Motor neuron (in vitro differentiated cells): ENCODE results near the gene STAMBP. TPM values are rescaled to one million over a fixed set of nuclear protein-coding genes. Genes with fewer than 3 reads are reported as not detected.
"Not testable (repeated sequence)": the region's sequence is repeated elsewhere in the genome, so short reads cannot be mapped to it uniquely, and the experiment has no call there.

Experiments used
- ATAC-seq, 8 experiments: fragments of 200-7000 bp; cut with Tn5 transposase; replicated peaks in 6 of 8; 2 replicates each; pipeline ENCODE4 v1.8.0; 2021; ENCODE audit warnings: mild to moderate bottlenecking in 8 of 8, moderate library complexity in 8 of 8
- H3K27ac ChIP-seq, 2 donors: fragments of 250-450 bp; sonication (Bioruptor Pico); 2 replicates each; pipeline ENCODE4 v1.9.0; 2021; ENCODE audit warnings: antibody characterized with exemption in 2 of 2, mild to moderate bottlenecking in 2 of 2, moderate library complexity in 1 of 2
- H3K4me1 ChIP-seq, 2 donors: fragments of 250-450 bp; sonication (Bioruptor Pico); replicated peaks in 1 of 2; 2 replicates each; pipeline ENCODE4 v1.6.1; 2021; ENCODE audit warnings: antibody characterized with exemption in 2 of 2, mild to moderate bottlenecking in 2 of 2, moderate library complexity in 1 of 2
- H3K4me3 ChIP-seq, 5 donors: fragments of 250-450 bp; sonication (Bioruptor Pico); 2 replicates each; pipeline ENCODE4 v1.9.0; 2021; ENCODE audit warnings: antibody characterized with exemption in 5 of 5, mild to moderate bottlenecking in 5 of 5, moderate library complexity in 4 of 5
- WGBS, 10 experiments: fragments of 450-650 bp; shearing (Covaris generic); methylation state at CpG; one replicate each; pipeline ENCODE4 v1.0.0; 2022; 5-methylcytosine and 5-hydroxymethylcytosine counted together
- in situ Hi-C, 9 experiments: fragments of 400-800 bp; cut with MboI; loops; one replicate each; pipeline ENCODE4 v1.15.0; 2021; ENCODE audit warnings: low sequenced_read_pairs in 9 of 9, low pct_unique_long_range_greater_than_20kb in 2 of 9; ENCODE audit not compliant: unreplicated experiment in 9 of 9
- total RNA-seq, 8 experiments: library from RNA; unstranded; fragments of 300-600 nt; gene quantifications; 2 replicates each; pipeline versions ENCODE4 v1.2.3 to v1.2.4, GENCODE V29; 2022

The STAMBP gene
- 10 to 100 TPM; 28.3 to 65.1 (median 37.3) TPM for total RNA-seq

DNA sequence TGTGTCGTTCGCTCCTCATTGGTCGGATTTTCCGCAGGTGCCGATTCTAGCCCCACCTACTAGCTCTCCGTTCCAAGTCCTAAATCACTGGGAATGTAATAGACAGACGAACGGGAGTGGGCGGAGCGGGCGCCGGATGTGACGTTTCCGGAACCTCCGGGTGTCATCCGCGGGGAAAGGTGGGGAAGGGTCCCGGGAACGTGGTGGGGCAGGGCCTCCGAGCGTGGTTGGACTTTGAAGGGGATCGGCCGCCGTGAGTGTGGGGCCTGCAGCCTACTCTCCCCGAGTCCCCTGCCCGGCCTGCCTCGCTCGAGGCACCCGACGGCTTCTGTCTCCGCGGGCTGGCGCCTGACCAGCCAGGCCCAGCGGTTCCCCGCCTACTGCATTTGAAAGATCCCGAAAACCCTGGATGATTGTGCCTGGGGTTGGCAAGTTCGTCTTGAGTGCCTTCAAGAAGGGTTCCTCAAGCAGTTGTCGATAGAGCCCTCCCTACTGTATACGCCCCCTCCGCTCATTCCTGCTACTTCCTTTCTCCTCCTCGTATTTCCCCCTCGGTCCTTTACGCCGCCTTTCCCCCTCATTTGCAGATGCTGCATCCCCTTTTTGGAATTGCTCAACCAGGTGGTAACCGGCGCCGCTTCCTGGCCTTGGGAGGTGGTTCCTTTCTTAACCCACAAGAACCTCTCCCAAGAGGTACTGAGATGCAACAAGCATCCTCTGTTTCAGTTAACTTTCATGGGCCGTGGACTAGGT lies at the start of gene STAMBP:
STAMBP (plus strand) TSS at position 144 of the 753 bp plus-strand sequence. CDS start 1,896 bp downstream, outside the sequence.
- 0 to 5% (median 0%) methylated on average over 1 to 19 of the region's 48 CpGs for WGBS, 10 experiments
- Histone ChIP-seq H3K4me3 (peak within 1 kb of the TSS; percentile 66 to 94 (median 83)), H3K27ac (peak within 1 kb of the TSS; percentile 86 to 87), H3K4me1 (peaks cover 5 to 8% of the 10 kb centered on the region in 2 donors)
- ATAC-seq, result peak; percentile 91 to 99 (median 98)
- in situ Hi-C loops, result loop anchor here in 6 of 9 experiments (25.0 kb wide), 3 partner anchors 133 to 333 kb away; partner anchors contain the start of gene BOLA3 (in 1 of the 6)

DNA sequence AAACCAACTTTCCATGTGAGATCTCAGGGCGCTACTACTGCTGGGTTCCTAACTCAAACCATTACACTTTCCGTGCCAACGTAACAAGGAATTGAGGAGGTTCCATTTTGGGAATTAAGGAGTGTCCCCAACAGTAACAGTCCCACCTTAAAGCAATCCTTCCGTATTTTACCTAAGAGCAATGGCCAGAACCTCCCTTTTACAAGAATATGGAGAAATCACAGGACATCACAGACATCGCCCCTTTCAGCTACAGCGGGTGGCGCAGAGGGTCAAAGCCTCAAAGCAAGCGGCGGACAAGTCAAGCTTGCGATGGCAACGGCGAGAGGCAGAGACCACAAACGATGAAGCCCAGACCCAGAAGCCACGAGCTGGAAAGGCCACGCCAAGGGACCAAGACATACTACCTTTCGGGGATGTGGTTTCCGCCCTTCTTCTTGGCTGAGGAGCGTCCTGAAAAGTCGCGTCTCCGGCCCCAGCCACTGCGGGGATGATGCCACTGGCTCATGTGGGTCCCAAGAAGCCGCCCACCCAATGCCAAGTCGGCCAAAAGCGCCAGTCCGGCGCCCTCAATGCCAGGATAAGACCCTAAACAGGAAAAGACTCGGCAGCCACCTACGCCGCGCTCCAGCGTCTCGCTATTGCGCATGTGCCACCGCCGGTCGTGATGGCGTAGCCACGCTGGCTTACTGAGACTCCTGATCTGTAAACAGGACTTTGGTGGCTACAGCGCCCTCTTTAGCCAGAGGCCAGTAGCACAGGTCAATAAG lies 49.1 kb upstream of the STAMBP start, which contains the start of gene DUSP11:
DUSP11 (minus strand) TSS at position 637 of the 770 bp plus-strand sequence; CDS start at position 508, 129 bp downstream.
- Histone ChIP-seq H3K27ac (peak within 1 kb of the TSS; percentile 78 to 83), H3K4me3 (peak within 1 kb of the TSS; percentile 67 to 98 (median 80)), H3K4me1 (peaks cover 9 to 10% of the 10 kb centered on the region in 2 donors)
- peak; percentile 88 to 99 (median 97) for ATAC-seq
- in situ Hi-C loops, result no loop called here
- 0 to 5% (median 0%) methylated on average over 2 to 35 of the region's 40 CpGs for WGBS, 10 experiments

DNA sequence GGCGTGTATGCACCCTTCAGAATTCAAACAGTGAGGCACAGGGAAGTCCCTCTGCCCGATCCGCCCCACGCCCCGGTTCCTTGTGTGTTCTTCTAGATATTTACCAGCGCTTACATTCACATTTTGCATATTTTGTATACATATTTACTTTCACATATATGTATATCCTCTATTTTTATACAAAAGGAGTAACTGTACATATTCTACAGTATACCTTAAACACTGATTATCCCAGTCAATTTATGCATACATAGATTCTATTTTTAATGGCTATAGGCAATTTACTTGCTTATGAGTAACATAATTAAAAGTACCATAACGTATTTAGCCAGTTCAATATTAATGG lies 48.6 kb upstream of the STAMBP start:
- in situ Hi-C loops, result no loop called here

DNA sequence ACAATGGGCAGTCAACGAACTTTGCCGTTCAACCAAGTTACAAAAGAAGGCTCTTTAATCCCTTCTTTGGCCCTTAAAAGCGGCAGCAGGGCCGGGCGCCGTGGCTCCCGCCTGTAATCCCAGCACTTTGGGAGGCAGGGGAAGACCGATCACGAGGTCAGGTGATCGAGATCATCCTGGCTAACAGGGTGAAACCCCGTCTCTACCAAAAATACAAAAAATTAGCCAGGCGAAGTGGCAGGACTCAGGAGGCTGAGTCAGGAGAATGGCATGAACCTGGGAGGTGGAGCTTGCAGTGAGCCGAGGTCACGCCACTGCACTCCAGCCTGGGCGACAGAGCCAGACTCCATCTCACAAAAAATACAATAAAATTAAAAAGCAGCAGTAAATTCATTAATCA lies 45.4 kb upstream of the STAMBP start:
- H3K4me3 ChIP-seq, H3K27ac ChIP-seq, in situ Hi-C loops, H3K4me1 ChIP-seq, ATAC-seq: not testable (repeated sequence)
- 0 to 100% (median 72%) methylated on average over 1 to 12 of the region's 15 CpGs; no CpG with 5 or more reads in 2 of the 10 experiments for WGBS, 10 experiments

More for the DNA sequence above, 48.6 kb upstream of the STAMBP start:
- ATAC-seq, result no peak
- H3K4me3 ChIP-seq, result peak overlapping the region in 4 of 5 donors; percentile 67 to 87 (median 80)
- WGBS, 10 experiments, result 0 to 71% (median 4%) methylated on average over 1 to 7 of the region's 7 CpGs; no CpG with 5 or more reads in 1 of the 10 experiments
- no peak overlapping the region for H3K27ac ChIP-seq
- peaks cover 9 to 10% of the 10 kb centered on the region in 2 donors for H3K4me1 ChIP-seq

DNA sequence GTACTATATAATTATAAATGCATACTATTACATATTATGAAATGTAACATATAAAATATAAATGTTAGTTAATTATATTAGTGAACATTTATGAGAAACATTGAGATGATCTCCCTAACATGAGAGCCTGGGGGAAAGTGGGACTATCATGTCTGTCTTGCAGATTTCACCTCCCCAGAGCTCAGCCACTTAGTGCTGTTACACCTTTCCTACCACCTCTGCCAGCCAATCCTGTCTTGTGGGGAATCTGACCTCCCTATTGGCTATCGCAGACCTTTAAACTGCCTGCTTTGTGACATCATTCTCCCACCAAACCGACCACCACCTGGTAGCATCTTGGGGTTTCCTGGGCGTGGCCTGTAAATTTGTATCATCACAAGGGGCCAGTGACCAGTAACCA lies 44.9 kb upstream of the STAMBP start, which contains the start of gene C2orf78:
C2orf78 (plus strand) TSS at position 301 of the 400 bp plus-strand sequence. CDS start 127 bp downstream, outside the sequence.
- H3K4me1 ChIP-seq, H3K27ac ChIP-seq, H3K4me3 ChIP-seq, in situ Hi-C loops, ATAC-seq: not testable (repeated sequence)
- WGBS, 10 experiments, result no CpG with 5 or more reads among the region's 3 CpGs

DNA sequence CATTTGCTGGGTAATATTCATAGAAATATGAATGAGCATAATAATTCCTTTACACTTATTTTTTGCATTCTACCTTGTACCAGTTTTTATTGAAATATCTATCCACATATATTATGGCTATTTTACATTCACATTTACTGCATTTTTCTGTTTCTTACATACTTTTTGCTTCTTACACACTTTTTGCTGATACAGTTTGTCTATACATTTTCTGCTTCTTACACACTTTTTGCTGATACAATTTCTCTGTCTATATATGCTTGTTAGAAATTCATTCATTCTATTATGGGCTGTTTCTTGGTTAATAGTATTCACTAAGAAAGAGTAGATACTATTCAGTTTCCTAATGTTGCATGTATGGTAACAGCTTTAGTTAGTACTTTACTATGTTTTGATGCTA lies 16.9 kb upstream of the STAMBP start:
- H3K4me3 ChIP-seq, result no peak overlapping the region
- no peak overlapping the region for H3K27ac ChIP-seq
- in situ Hi-C loops, result no loop called here
- no peaks in the 10 kb centered on the region for H3K4me1 ChIP-seq
- ATAC-seq, result no peak

DNA sequence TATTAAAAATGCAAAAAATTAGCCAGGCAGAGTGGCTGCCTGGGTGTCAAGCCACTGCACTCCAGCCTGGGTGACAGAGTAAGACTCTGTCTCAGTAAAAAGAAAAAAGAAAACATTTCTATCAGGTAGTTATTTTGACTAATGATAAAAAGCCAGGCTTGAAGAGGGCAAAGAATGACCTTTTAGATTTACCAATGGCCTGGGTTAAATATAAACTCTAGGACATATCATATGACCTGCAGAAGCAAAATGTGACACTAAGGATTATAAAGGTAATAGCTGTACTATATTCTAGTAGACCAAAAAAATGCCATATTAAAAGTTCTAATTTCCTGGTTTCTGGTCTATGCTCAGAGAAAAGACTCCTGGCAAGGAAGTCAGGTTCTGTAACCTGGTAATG lies 16.1 kb upstream of the STAMBP start:
- H3K4me1 ChIP-seq, result no peaks in the 10 kb centered on the region
- no peak overlapping the region for H3K27ac ChIP-seq
- ATAC-seq, result no peak
- in situ Hi-C loops, result no loop called here
- H3K4me3 ChIP-seq, result no peak overlapping the region

DNA sequence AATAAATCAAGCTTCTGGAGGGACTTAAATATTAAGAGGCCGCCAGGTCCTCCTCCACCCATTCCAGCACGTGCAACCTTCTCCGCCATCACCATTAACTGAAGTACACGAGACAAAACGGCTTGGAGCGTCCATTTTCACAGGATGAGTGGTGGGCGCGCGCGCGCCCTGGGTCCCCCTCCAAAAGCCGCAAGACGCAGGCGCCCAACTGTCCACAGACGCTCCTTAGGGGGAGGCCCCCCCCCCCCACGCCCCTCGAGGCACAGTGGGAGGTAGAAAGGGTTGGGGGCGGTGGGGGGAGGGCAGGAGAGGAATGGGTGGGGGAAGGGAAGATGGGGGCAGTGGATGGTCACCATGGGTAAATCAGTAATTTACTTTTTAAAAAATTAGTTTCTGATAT lies 10.5 kb upstream of the STAMBP start:
- 80% methylated on average over 1 of the region's 18 CpGs; no CpG with 5 or more reads in 9 of the 10 experiments for WGBS, 10 experiments
- in situ Hi-C loops, result no loop called here
- Histone ChIP-seq H3K27ac (no peak overlapping the region), H3K4me3 (no peak overlapping the region), H3K4me1 (no peaks in the 10 kb centered on the region)
- no peak for ATAC-seq

DNA sequence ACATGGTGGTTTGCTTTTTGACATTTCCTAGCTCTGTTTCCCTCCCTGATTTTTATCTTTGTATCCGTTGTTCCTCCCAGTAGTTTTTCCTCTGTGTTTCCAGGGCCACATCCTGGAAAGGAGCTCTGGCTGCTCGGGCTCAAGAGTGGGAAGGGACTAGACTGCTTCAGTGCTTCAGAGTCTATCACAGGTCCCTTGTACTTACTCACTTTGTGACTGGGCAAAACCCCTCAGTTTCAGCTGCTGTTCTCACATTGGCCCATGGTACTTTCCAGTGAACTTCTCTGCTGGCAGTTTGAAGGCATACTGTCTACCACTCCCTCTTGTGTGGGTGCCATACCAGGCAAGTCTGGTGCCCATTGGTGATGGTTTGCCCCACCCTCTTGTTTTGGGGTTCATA lies 7.5 kb upstream of the STAMBP start:
- no peak overlapping the region for H3K4me3 ChIP-seq
- in situ Hi-C loops, result no loop called here
- no peaks in the 10 kb centered on the region for H3K4me1 ChIP-seq
- ATAC-seq, result no peak
- no peak overlapping the region for H3K27ac ChIP-seq
- WGBS, 10 experiments, result 0 to 66% (median 45%) methylated on average over 1 to 2 of the region's 2 CpGs; no CpG with 5 or more reads in 2 of the 10 experiments

DNA sequence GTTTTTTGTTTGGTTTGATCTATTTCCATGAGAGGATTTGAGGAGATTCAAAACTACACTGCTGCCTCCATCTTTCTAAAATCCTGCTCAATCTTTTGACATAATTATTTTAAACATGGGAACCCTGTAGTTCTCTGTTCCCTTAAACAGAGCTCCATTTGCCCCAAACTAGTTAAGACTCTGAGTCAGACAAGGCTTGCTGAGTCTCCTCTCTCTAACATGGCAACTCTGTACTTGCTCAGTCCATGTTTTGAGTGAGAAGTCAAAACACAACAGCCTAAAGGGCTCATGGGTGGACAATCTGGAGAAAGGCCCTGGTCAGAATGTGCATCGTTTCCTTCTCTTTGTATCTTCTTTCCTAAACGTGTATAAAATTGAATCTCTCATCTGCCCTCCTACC lies 7.1 kb upstream of the STAMBP start:
- in situ Hi-C loops, result no loop called here
- Histone ChIP-seq H3K4me3 (no peak overlapping the region), H3K27ac (no peak overlapping the region), H3K4me1 (no peaks in the 10 kb centered on the region)
- WGBS, 10 experiments, result 31 to 100% (median 59%) methylated on average over 1 to 2 of the region's 2 CpGs; no CpG with 5 or more reads in 1 of the 10 experiments
- no peak for ATAC-seq

DNA sequence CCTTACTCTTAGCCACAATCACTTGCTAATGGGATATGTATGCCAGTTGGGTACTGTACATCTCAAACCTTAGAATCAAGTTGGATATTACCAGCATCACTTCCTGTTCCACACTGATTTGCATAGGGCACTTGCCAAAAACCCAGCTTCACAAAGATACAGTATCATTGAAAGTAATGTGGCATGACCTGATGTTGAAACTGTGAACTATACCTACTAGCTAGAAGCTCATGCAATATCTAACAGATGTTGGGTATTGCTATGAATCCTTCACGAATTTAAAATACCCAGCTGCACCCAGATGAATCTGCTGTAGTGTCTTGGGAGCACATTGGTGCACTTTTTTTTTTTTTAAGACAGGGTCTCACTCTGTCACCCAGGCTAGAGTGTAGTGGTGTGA lies 6.5 kb upstream of the STAMBP start:
- no peak for ATAC-seq
- no peak overlapping the region for H3K4me3 ChIP-seq
- WGBS, 10 experiments, result 0 to 50% (median 20%) methylated on average over 1 of the region's 1 CpG; no CpG with 5 or more reads in 5 of the 10 experiments
- in situ Hi-C loops, result no loop called here
- H3K27ac ChIP-seq, result no peak overlapping the region
- H3K4me1 ChIP-seq, result no peaks in the 10 kb centered on the region

DNA sequence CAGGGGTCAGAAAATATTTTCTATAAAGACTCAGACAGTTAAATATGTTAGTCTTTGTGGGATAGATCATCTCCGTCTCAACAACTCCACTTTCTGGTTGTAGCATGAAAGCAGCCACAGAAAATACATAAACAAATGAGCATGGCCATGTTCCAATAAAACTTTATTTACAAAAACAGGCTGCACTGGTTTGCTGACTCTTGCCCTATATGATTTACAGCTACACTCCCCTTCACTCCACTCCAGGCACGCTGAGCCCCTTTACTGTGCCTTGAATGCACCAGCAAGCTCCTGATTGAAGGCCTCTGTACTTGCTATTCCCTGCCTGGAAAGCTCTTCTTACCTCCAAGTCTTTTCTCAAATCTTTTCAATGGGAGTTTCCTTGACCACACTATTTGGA lies 5.8 kb upstream of the STAMBP start:
- no peak overlapping the region for H3K4me3 ChIP-seq
- WGBS, 10 experiments, result 25 to 89% (median 59%) methylated on average over 1 to 2 of the region's 2 CpGs; no CpG with 5 or more reads in 3 of the 10 experiments
- no peak for ATAC-seq
- in situ Hi-C loops, result no loop called here
- H3K4me1 ChIP-seq, result no peaks in the 10 kb centered on the region
- H3K27ac ChIP-seq, result no peak overlapping the region

DNA sequence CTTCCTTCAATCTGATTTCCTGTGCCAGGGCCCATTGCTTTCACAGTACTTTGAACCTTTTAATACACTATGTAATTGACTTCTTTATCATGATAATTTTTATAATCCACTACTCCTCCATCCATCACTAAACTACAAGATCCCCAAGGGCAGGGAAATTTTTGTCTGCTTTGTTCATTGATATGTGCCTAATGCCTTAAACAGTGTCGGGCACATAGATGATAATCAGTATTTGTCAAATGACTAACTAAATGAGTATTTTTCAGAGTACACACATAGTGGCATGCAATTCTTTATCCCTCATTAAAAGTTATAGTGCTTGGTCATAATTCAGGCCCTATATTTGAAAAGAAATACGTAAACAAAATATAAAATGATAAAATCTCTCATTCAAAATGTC lies 5.3 kb upstream of the STAMBP start:
- H3K4me3 ChIP-seq, result no peak overlapping the region
- ATAC-seq, result no peak
- in situ Hi-C loops, result no loop called here
- 0 to 71% (median 0%) methylated on average over 1 to 2 of the region's 2 CpGs; no CpG with 5 or more reads in 1 of the 10 experiments for WGBS, 10 experiments
- H3K4me1 ChIP-seq, result no peaks in the 10 kb centered on the region
- H3K27ac ChIP-seq, result no peak overlapping the region
